ENCODE results near the gene CES3. TPM values are rescaled to one million over a fixed set of nuclear protein-coding genes. Genes with fewer than 3 reads are reported as not detected.

Gene CES3
- total and polyA plus RNA-seq, 3 donors from 2014 or later = 1.5 to 4.5 (median 4.1) TPM

DNA sequence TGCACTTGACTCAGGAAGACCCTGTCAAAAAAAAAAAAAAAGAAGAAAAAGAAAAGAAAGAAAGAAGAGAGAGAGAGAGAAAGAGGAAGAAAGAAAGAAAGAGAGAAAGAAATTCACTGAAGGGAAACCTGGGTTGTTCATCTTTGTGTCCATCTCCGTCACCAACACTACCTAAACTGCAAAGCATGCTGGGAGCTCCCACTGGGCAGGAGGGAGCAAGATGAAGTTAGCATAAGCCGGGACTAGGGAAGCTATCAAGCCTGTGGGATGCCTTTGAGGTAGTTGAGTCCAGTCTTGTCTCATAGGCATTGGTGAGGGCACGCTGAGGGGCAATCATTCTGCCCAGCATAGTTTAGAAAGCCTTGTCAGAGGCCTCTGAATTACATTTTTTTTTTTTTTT, 60.3 kb downstream of the CES3 start:
- intact Hi-C loops (cut with DNase I; ENCODE audit: low total_unique reads) = no loop called here
- Histone ChIP-seq H3K27ac (no peak overlapping the region), H3K27me3 (no peaks in the 10 kb centered on the region), H3K4me3 (no peak overlapping the region), H3K4me1 (no peaks in the 10 kb centered on the region), H3K36me3 (ENCODE audit: low read depth, missing control alignments) (no peaks in the 10 kb centered on the region), H3K9me3 (no peaks in the 10 kb centered on the region)
- TF ChIP-seq POLR2A (IDR thresholded peaks at IDR 0.05) = no peak
- TF ChIP-seq, protein P1, sequence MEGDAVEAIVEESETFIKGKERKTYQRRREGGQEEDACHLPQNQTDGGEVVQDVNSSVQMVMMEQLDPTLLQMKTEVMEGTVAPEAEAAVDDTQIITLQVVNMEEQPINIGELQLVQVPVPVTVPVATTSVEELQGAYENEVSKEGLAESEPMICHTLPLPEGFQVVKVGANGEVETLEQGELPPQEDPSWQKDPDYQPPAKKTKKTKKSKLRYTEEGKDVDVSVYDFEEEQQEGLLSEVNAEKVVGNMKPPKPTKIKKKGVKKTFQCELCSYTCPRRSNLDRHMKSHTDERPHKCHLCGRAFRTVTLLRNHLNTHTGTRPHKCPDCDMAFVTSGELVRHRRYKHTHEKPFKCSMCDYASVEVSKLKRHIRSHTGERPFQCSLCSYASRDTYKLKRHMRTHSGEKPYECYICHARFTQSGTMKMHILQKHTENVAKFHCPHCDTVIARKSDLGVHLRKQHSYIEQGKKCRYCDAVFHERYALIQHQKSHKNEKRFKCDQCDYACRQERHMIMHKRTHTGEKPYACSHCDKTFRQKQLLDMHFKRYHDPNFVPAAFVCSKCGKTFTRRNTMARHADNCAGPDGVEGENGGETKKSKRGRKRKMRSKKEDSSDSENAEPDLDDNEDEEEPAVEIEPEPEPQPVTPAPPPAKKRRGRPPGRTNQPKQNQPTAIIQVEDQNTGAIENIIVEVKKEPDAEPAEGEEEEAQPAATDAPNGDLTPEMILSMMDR (IDR thresholded peaks at IDR 0.05) = no peak
- WGBS, 2 donors = 82 to 92% methylated on average over 3 of the region's 3 CpGs
- peak; percentile 12 for DNase-seq

GRCh38 chr16:67022531-67023214, 61.6 kb downstream of the CES3 start:
- no peaks in the 10 kb centered on the region for H3K27me3 ChIP-seq
- H3K9me3 ChIP-seq = no peaks in the 10 kb centered on the region
- no peak for TF ChIP-seq POLR2A (IDR thresholded peaks at IDR 0.05)
- TF ChIP-seq, protein P1 (IDR thresholded peaks at IDR 0.05) = no peak
- no peak overlapping the region for H3K27ac ChIP-seq
- no peaks in the 10 kb centered on the region for H3K4me1 ChIP-seq
- DNase-seq = peak; percentile 6
- no peak overlapping the region for H3K4me3 ChIP-seq
- intact Hi-C loops (cut with DNase I; ENCODE audit: low total_unique reads) = no loop called here
- 71 to 72% methylated on average over 4 of the region's 4 CpGs for WGBS, 2 donors
- no peaks in the 10 kb centered on the region for H3K36me3 ChIP-seq (ENCODE audit: low read depth, missing control alignments)

GRCh38 chr16:67023689-67024088, 62.6 kb downstream of the CES3 start:
- no peak for DNase-seq
- Histone ChIP-seq H3K36me3 (ENCODE audit: low read depth, missing control alignments) (no peaks in the 10 kb centered on the region), H3K4me3 (no peak overlapping the region), H3K9me3 (no peaks in the 10 kb centered on the region), H3K4me1 (no peaks in the 10 kb centered on the region), H3K27me3 (no peaks in the 10 kb centered on the region), H3K27ac (no peak overlapping the region)
- intact Hi-C loops (cut with DNase I; ENCODE audit: low total_unique reads) = no loop called here
- TF ChIP-seq, protein P1 (IDR thresholded peaks at IDR 0.05) = no peak
- no peak for TF ChIP-seq POLR2A (IDR thresholded peaks at IDR 0.05)
- WGBS, 2 donors = 89 to 95% methylated on average over 1 of the region's 1 CpG

Small RNA genes lying within 50 kb of the gene (small RNA-seq; reads per million reads assigned to genes)
- 0 reads per million in 2 donors for gene RN7SL543P

Other genes starting within 250 kb of the CES3 start
- 100 to 1,000 TPM; 132 to 145 TPM for gene DYNC1LI2, start 209.7 kb upstream of the CES3 start, total RNA-seq
- gene DYNC1LI2, start 209.7 kb upstream of the CES3 start, polyA plus RNA-seq (ENCODE audit: insufficient read depth, low read depth, low replicate concordance) = 89.0 TPM
- gene TERB1, start 159.7 kb upstream of the CES3 start, total RNA-seq = 10 to 100 TPM; 12.1 to 30.6 TPM
- gene TERB1, start 159.7 kb upstream of the CES3 start, polyA plus RNA-seq (ENCODE audit: insufficient read depth, low read depth, low replicate concordance) = 13.3 TPM
- 10 to 100 TPM; 72.7 to 72.8 TPM for gene NAE1, start 130.3 kb upstream of the CES3 start, total RNA-seq
- 53.7 TPM for gene NAE1, start 130.3 kb upstream of the CES3 start, polyA plus RNA-seq (ENCODE audit: insufficient read depth, low read depth, low replicate concordance)
- gene CA7, start 116.9 kb upstream of the CES3 start, total RNA-seq = 1 to 10 TPM; 1.4 to 1.9 TPM
- 1.2 TPM for gene CA7, start 116.9 kb upstream of the CES3 start, polyA plus RNA-seq (ENCODE audit: insufficient read depth, low read depth, low replicate concordance)
- 10 to 100 TPM; 22.9 to 23.9 TPM for gene PDP2, start 80.8 kb upstream of the CES3 start, total RNA-seq
- gene PDP2, start 80.8 kb upstream of the CES3 start, polyA plus RNA-seq (ENCODE audit: insufficient read depth, low read depth, low replicate concordance) = 14.0 TPM
- under 1 TPM; 0.31 to 0.39 TPM for gene CDH16, start 42.4 kb upstream of the CES3 start, total RNA-seq
- gene CDH16, start 42.4 kb upstream of the CES3 start, polyA plus RNA-seq (ENCODE audit: insufficient read depth, low read depth, low replicate concordance) = 2.7 TPM
- gene RRAD, start 35.7 kb upstream of the CES3 start, total RNA-seq = 10 to 100 TPM; 12.4 to 19.4 TPM
- 9.1 TPM for gene RRAD, start 35.7 kb upstream of the CES3 start, polyA plus RNA-seq (ENCODE audit: insufficient read depth, low read depth, low replicate concordance)
- 100 to 1,000 TPM; 113 to 179 TPM for gene CIAO2B, start 26.9 kb upstream of the CES3 start, total RNA-seq
- gene CIAO2B, start 26.9 kb upstream of the CES3 start, polyA plus RNA-seq (ENCODE audit: insufficient read depth, low read depth, low replicate concordance) = 145 TPM
- 10 to 100 TPM; 49.1 to 51.9 TPM for gene CES2, start 25.8 kb upstream of the CES3 start, total RNA-seq
- gene CES2, start 25.8 kb upstream of the CES3 start, polyA plus RNA-seq (ENCODE audit: insufficient read depth, low read depth, low replicate concordance) = 34.4 TPM
- gene CES4A, start 27.3 kb downstream of the CES3 start, total RNA-seq = 10 to 100 TPM; 17.0 to 25.0 TPM
- gene CES4A, start 27.3 kb downstream of the CES3 start, polyA plus RNA-seq (ENCODE audit: insufficient read depth, low read depth, low replicate concordance) = 12.2 TPM
- gene CBFB, start 67.9 kb downstream of the CES3 start, total RNA-seq = 10 to 100 TPM; 23.3 to 34.9 TPM
- 15.3 TPM for gene CBFB, start 67.9 kb downstream of the CES3 start, polyA plus RNA-seq (ENCODE audit: insufficient read depth, low read depth, low replicate concordance)
- 10 to 100 TPM; 32.6 to 41.6 TPM for gene PHAF1, start 148.7 kb downstream of the CES3 start, total RNA-seq
- gene PHAF1, start 148.7 kb downstream of the CES3 start, polyA plus RNA-seq (ENCODE audit: insufficient read depth, low read depth, low replicate concordance) = 31.2 TPM
- gene B3GNT9, start 189.7 kb downstream of the CES3 start, total RNA-seq = 10 to 100 TPM; 18.6 to 24.6 TPM
- 18.0 TPM for gene B3GNT9, start 189.7 kb downstream of the CES3 start, polyA plus RNA-seq (ENCODE audit: insufficient read depth, low read depth, low replicate concordance)
- gene TRADD, start 198.6 kb downstream of the CES3 start, total RNA-seq = 10 to 100 TPM; 15.9 to 23.9 TPM
- gene TRADD, start 198.6 kb downstream of the CES3 start, polyA plus RNA-seq (ENCODE audit: insufficient read depth, low read depth, low replicate concordance) = 7.4 TPM
- 10 to 100 TPM; 20.6 to 26.9 TPM for gene FBXL8, start 198.7 kb downstream of the CES3 start, total RNA-seq
- gene FBXL8, start 198.7 kb downstream of the CES3 start, polyA plus RNA-seq (ENCODE audit: insufficient read depth, low read depth, low replicate concordance) = 3.7 TPM
- gene HSF4, start 203.5 kb downstream of the CES3 start, total RNA-seq = 10 to 100 TPM; 63.4 to 78.3 TPM
- 20.2 TPM for gene HSF4, start 203.5 kb downstream of the CES3 start, polyA plus RNA-seq (ENCODE audit: insufficient read depth, low read depth, low replicate concordance)
- 10 to 100 TPM; 16.2 to 34.9 TPM for gene NOL3, start 209.3 kb downstream of the CES3 start, total RNA-seq
- 11.8 TPM for gene NOL3, start 209.3 kb downstream of the CES3 start, polyA plus RNA-seq (ENCODE audit: insufficient read depth, low read depth, low replicate concordance)
- gene MATCAP1, start 222.7 kb downstream of the CES3 start, total RNA-seq = 10 to 100 TPM; 65.1 to 89.4 TPM
- gene MATCAP1, start 222.7 kb downstream of the CES3 start, polyA plus RNA-seq (ENCODE audit: insufficient read depth, low read depth, low replicate concordance) = 44.6 TPM
- 1 to 10 TPM; 5.1 to 9.0 TPM for gene EXOC3L1, start 228.9 kb downstream of the CES3 start, total RNA-seq
- gene EXOC3L1, start 228.9 kb downstream of the CES3 start, polyA plus RNA-seq (ENCODE audit: insufficient read depth, low read depth, low replicate concordance) = 2.6 TPM
- 100 to 1,000 TPM; 110 to 126 TPM for gene E2F4, start 230.9 kb downstream of the CES3 start, total RNA-seq
- gene E2F4, start 230.9 kb downstream of the CES3 start, polyA plus RNA-seq (ENCODE audit: insufficient read depth, low read depth, low replicate concordance) = 72.5 TPM
- gene ELMO3, start 237.9 kb downstream of the CES3 start, total RNA-seq = 10 to 100 TPM in 1 of 2 donors, 1 to 10 TPM in 1; 9.3 to 10.5 TPM
- gene ELMO3, start 237.9 kb downstream of the CES3 start, polyA plus RNA-seq (ENCODE audit: insufficient read depth, low read depth, low replicate concordance) = 22.2 TPM

Data from testis (tissue), 3 donors.